Glomerular visceral epithelial cell (primary cell): ENCODE measurements around the gene STAMBPL1.
"Not testable (repeated sequence)": the region's sequence is repeated elsewhere in the genome, so short reads cannot be mapped to it uniquely, and the experiment has no call there.

Source experiments
- DNase-seq: peaks from one replicate; pipeline ENCODE4 v3.0.0-alpha.2; 2016; ENCODE audit errors: extremely low spot score

STAMBPL1 gene

DNA sequence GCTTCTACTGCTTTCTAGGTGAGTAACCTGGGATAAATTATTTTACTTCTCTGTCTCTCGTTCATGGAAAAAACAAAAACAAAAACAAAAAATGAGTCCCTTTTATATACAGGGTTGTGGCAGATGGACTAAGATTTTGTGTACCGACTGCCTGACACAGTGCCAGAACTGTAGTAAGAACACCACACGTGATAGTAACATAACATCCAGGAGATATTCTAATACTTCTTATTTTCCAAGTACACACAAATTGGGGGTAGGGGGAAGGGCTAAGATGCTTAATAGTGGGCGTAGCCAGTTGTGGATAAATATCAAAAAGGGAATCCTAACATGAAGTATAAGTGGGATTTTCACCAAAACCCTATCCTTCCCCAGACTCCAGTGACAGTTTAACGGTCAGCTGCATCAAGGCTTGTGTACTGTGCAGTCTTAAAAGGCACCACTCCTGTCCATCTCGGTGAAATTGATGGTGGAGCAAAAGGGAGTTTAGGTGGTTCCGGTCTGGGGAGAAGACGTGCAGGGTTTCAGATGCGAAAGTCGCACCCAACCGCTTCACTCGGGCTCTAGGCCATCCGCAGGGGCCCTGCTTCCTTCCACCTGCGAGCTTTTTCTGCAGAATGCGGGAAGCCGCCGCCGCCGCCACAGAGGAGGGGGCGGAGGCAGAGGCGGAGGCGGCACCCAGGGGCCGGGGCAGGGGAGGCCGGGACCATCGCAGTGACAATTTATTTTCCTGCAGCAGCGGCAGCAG lies at the start of gene STAMBPL1:
TSS of gene STAMBPL1 (plus strand) at position 712 of the 748 bp plus-strand sequence. CDS start 21,464 bp downstream, outside the sequence.
- peak; percentile 58 for DNase-seq

DNA sequence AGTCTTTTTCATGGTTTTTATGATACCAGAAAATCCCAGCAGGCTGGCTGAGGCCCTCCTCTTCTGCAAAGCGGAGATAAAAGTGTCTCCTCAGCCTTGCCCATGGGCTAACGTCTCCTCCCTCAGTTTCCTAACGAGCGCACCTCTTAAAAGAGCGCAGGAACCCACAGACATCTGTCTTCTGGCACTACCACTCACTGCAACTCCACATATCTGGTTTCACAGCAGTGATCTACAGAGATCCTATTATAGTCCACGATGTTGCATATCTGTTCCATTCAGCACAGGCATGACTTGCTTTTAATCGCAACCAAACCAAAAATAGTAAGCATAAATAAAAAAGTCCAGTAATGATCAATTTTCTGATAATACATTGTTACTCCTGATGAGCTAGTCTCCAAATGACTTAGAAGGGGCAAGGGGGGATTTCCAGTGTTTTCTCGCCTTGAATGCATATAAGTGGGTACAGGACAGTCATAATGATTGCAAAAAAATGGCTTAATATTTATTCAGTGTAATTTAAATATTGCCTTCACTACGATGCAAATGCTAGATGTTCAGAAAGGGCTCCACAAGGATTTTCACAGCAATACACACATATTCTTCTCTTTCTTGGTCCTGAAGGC lies 49.3 kb upstream of the STAMBPL1 start:
- no peak for DNase-seq

DNA sequence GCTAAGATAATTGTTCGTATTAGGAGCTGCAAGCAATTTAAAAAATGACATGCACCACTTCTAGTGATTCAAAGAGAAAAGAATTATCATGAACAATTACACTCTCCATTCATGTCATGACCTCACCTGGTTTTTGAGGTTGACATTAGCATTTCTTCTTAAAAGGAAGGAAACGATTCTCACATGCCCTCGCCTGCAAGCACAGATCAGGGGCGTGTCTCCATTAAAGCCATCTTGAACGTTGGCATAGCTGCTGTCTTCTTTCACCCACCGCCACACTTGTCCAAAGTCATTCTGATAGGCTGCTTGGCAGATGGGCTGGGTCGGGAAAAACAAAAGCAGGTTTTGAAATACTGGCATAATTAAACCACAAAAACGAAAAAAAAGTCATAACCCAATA lies 48.3 kb upstream of the STAMBPL1 start:
- no peak for DNase-seq

DNA sequence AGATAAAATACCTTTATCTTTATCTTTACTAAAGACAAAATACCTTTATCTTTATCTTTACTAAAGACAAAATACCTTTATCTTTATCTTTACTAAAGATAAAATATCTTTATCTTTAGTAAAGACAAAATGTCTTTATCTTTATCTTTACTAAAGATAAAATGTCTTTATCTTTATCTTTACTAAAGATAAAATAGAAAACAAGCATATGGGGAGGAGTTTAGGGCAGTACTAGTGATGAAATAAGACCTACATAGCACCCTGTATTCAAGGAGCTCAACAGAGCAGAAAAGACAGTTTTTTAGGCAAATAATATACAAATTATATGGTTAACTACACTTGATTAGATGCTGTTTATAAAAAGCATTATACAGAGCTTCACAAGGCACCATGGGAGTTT lies 47.7 kb upstream of the STAMBPL1 start:
- DNase-seq: no peak

DNA sequence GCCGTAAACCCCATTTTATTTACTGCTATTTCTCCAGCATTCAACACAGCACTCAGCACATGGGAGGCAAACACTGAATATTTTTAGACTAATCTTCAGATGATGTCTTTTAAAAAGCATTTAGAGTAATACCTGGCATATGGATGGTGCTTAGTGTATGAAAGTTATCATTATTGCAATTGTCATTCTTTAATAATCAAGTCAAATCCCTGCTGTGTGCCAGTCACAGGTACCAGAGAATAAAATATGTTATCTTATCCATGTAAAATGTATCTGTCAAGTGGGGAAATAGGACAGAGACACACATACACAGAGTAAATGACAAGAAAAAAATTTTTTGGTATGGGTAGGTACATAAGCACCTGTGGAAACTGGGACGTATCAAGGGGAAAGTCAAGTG lies 46.9 kb upstream of the STAMBPL1 start:
- no peak for DNase-seq

DNA sequence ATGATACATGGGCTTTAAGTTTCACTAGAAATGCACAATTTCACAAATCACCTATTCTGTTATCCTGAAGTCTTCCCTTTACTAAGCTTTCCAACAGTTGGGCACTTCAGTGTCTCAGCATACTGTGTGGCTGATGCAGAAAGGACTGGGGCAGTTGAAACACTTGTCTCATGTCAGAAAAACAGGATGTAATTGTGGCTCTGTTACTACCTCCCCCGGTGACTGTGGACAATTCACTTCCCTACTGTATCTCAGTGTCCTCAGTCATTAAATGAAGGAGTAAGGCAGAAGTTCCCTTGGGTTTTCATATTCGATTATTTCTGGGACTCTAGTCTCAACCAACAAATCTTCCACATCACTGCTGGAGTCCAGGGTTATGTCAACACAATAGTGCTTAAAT lies 46.3 kb upstream of the STAMBPL1 start:
- no peak for DNase-seq

DNA sequence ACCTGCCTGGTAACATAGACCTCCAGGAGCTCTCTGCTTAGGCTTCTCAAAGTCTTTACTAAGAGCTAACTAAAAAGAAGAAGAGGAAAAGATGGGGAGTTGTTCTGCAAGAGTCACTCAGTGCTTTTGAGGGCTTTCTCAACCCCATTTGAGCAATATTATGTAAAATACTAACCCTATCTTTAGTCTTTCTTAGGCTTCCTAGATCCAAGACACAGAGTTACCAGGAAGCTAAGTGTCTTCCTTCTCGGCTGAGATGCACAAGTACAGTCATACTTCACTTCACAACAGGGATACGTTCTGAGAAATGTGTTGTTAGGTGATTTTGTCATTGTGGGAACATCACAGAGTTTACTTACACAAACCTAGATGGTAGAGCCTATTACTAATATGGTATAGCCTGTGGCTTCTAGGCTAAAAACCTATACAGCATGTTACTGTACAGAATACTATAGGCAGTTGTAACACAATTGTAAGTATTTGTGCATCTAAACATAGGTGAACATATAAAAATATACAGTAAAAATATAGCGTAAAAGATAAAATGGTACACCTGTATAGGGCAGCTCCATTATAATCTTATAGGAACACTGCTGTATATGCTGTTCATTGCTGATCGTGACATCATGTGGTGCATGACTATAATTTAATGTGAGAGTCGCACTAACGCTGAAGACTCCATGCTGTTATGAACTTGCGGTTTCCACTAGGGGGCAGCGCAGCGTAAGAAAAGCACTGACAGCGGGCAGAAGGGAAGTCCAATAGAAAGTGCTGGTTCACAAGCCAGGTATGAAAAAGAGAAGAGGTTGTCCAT lies 44.7 kb upstream of the STAMBPL1 start:
- peak; percentile 85 for DNase-seq

DNA sequence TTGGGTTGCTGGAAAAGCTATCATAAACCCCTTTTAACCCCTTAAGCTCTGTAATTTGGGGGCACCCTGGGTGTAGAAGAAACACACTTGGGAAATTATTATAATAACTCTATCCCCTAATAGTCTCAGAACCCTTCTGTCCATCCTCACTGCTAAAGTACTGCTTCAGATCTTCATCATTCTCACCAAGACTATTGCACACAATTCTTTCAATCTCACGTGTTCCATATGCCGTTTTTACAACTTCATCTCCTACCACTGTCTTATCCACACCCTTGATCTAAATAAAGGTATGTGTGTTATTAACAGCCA lies 44.2 kb upstream of the STAMBPL1 start:
- no peak for DNase-seq

DNA sequence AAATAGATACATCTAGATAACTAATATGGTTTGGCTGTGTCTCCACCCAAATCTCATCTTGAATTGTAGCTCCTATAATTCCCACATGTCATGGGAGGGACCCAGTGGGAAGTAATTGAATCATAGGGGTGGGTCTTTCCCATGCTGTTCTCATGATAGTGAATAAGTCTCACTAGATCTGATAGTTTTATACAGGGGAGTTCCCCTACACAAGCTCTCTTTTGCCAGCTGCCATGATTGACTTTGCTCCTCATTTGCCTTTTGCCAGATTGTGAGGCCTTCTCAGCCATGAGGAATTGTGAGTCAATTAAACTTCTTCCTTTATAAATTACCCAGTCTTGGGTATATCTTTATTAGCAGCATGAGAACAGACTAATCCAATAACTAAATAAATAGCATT lies 42.4 kb upstream of the STAMBPL1 start:
- DNase-seq: not testable (repeated sequence)

DNA sequence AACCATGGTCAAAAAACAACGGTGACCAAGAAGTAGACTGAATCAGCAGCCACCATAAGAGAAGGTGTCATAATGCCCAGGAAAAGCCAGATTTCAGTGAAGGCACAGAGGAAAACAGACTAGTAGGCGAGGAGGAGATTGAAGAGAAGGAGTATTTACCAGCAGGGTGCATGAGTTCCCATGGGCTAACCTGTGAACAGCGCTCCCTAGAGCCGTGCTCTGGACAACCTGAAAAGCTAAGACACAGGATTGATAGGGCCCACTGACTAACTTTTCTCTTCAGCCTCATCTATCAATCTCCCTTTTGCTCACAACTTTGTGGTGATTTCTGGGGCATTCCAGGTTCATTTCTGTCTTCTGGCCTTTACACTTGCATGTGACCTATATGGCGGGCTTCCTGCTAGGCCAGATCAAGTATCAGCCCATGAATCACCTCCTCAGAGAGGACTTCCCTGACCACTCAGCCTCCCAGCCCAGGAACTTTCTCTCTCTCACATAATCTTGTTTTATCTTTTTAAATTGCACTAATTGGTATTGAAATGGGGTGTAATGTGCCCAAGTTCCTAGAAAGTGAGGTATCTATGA lies 41.2 kb upstream of the STAMBPL1 start:
- no peak for DNase-seq

DNA sequence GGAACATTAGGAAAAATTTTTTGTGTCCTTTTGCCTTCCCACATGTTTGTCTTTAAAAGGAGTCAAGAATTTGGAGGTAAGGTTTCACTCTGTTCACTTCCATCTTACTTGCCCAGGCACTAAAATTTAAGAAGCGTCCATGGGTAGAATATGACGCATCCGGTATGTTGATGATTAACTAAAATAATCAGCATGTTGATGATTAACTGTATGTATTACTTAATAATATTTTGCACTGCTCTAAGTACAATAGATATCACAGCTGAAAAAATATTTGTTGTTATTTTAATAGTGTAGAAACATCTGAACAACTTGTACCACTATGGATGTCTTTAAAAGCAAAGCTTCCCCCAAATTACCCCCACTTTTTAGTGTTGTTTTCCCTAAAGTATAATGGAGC lies 39.9 kb upstream of the STAMBPL1 start:
- peak; percentile 16 for DNase-seq

DNA sequence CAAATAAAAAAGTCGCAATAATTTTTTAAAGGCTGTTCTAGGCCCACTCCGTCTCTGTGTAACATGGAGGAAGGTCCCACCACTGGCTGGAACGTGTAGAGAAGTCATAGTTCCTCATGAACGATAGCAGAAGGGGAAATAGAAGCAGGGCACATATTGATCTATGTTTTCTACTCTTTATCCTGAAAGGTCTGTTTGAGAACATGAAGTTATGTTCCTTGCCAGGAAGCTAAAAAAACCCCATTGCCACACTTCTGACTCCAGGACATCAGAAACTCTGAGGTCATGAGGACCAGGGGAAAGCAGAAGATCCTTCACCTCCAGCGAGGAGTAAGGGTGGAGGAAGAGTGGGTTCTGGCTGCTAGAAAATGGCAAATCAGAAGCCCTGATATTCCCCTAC lies 39.2 kb upstream of the STAMBPL1 start:
- DNase-seq: no peak

DNA sequence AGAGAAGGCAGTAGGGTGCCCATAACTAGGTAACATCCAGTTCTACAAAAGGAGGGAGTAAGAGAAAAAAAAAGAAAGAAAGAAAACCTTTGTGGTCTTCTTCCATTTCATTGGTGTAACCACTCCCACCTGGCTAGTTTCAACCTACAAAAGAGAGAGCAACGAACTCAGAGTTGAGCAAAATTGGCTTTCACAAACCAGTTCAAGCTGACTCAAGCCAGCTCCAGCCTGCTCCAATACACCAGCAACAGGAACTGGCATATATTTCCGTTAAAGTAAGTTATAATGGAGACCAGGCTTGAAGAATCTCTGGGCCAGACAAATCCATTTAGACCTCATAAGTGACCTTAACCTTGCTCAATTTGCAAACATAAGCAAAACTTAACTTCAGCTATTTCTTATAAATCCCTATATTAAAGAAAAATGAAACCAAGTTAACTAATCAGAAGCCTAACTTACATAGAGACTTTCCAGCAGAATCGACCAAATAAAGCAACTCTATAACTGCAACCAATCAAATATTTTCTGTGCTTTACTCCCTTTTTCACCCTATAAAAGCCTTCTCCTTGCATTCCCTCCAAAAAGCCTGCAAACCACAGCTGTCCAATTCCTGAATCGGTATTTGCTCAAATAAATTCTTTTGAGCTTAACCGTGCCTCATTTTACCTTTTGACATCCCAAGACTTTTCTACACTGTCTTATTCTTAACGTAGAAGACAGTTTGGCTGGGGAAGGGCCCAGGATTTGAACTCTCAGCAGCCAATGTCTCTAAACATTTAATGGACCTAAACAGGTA lies 38.5 kb upstream of the STAMBPL1 start:
- DNase-seq: no peak

DNA sequence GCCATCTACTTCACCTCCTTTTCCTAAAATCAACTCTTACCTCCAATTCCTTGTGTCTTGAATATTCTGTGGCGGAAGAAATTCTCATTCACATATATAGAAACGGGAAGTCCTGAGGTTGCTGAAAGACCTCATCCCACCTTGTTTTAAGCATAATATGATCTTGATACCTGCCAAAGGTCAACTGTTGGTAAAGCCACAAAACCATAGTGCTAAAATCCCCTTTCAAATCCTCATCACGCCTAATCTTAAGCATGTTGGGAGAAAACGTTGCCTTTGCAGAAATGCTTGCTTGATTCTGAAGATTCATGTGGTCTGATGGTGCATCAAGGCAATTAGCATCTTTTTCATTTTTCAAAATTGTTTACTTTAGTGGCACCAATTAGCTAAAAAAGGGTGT lies 36.9 kb upstream of the STAMBPL1 start:
- no peak for DNase-seq

DNA sequence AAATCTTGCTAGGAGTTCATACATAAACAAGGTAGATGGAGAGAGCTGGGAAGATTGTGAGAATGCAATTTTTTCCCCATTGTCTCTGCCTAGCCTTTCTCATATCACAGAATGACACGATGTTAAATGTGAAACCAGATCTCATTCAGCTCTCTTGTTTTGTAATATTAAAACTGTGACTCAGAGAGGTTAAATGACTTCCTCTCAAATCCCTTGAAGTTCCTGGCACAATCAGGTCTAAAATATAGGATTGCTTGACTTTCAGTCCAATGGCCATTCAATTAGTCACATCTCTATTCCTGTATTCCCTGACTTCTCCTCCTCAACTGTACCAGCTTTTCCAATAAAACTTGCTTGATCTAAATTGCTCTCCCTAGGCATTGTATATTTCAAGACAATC lies 31.5 kb upstream of the STAMBPL1 start:
- peak; percentile 42 for DNase-seq

DNA sequence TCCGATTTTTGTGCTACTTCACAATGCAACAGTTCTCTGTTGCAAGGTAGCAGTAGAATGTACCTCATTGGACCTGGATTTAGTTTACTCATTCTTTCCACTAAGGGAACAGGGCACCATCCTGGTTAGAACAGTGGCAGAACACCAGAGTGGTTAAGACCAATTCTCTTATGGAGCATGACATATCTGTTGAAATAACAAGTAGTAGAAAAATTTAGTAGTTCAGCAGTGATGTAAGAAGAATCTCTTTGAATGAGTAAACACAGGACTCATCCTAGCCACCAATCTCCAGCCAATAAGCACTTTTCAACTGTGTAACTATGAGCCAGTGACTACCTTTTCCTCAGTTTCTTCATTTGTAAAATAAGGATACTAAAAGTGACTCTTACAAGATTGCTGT lies 30.8 kb upstream of the STAMBPL1 start:
- no peak for DNase-seq

DNA sequence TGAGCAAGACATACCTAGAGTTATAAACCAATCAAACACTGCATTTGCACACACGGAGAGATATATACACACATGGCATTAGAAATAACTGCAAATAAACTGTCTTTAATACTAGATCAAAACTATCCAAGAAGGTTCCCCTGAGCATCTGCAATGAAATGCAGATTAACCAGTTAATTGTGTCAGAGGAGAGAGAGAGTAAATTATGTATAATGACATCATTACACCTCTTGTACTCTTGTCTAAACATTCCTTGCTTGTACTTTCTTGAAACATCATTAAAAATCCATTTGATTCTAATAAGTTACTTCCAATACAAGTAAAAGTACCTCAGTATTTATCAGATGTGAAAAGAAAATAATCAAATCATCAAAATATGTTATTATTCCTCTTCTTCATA lies 29.3 kb upstream of the STAMBPL1 start:
- DNase-seq: no peak

DNA sequence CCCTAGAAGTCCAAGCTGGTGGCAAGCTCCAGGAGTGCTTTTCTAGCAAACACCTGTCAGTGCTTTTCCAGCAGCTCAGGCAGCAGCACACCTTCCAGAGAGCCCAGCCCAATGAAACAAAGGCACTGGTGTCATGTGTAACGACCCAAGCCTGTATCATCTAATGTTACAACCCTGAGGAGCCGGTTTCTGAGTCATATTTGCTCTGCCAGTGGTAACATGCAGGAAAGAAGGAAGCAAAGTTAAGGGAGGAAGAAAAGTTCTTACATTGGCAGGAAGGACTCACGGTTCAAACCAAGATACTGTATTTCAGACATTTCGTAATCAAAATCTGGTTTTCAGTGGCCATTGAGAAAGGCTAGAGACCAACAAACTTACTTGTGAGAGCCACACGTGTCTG lies 28.3 kb upstream of the STAMBPL1 start, which contains the start of gene ANKRD22:
TSS of gene ANKRD22 (minus strand) at position 139 of the 400 bp plus-strand sequence. CDS start 237 bp downstream, outside the sequence.
- DNase-seq: peak; percentile 26

DNA sequence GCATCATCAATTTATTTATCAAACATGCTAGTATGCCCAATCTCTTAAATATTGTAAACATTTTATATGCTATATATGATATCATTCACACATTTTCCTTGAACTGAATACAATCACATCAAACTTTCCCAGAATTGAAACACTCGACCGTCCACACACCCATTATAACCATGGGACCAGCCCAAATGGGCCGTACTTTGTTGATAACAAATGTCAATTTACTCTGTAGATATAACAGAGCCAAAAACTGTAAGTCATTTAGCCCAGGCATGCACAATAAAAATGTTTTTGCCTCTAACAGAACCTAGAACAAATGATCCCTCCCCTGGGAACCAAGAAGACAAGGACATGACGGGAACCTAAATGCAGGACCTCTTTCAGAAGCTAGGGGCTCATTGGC lies 27.7 kb upstream of the STAMBPL1 start:
- DNase-seq: no peak

DNA sequence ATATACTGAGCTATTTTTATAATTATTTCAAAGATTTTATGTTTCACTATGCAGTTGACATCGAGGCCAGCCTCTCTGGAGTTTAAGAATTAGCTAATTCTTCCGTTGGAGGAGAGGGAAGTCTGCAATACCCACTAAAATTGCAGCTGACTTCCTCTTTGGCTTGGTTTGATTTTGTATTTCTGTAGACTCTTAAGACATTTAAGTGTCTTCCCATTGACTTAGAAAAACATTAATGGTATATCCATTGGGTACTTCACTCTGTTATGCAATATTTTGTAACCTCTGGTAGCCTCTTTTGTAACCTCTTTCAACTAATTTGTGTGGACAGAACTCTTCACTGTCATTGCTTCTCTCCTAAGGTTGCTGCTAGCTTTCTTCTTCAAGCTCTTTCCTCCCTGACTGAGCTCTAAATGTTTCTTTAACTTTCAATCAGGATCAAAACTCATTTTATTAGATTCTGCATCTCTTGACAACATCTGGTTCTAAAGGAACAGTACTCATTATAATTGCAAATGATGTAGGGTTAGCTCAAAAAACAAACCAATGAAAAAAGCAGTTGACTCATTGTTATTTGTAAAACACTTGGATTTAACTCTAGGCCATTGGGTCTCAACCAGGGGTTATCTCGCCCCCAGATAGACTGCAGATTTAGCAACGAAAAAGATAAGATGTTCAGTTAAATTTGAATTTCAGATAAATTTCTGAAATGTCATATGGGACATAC lies 26.7 kb upstream of the STAMBPL1 start:
- no peak for DNase-seq

DNA sequence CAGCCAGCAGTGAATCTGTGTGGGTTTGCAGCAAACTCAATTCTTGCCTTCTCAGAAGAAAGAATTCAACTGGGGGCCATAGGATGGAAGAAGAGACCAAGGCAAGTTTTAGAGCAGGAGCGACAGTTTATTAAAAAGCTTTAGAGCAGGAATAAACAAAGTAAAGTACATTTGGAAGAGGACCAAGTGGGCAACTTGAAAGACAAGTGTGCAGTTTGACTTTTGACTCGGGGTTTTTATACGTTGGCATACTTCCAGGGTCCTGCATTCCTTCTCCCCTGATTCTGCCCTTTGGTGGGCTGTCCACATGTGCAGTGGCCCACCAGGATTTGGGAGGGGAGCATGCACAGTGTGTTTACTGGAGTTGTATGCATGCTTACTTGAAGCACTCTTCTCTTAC lies 25.4 kb upstream of the STAMBPL1 start:
- DNase-seq: no peak
